ENCODE results near the gene ZNF440.
"Not testable (repeated sequence)": the region's sequence is repeated elsewhere in the genome, so short reads cannot be mapped to it uniquely, and the experiment has no call there.

GRCh38 chr19:11867766-11868165 is 53.7 kb downstream of the ZNF440 start:
- TF ChIP-seq CTCF, EZH2 (IDR thresholded peaks at IDR 0.05): not testable (repeated sequence)
